K562 (cell line): ENCODE results near the gene TUBG2. TPM values are rescaled to one million over a fixed set of nuclear protein-coding genes. Genes with fewer than 3 reads are reported as not detected.

Experiments used
- CBX5 ChIP-seq: IDR thresholded peaks from 2 replicates; pipeline ENCODE4 v1.6.1; 2014; ENCODE audit warnings: low read depth, borderline replicate concordance
- E2F3 ChIP-seq: fragments of 250-450 bp; sonication (Bioruptor Pico); IDR thresholded peaks from 2 replicates; pipeline ENCODE4 v1.4.0; 2020; ENCODE audit warnings: mild to moderate bottlenecking
- E2F6 ChIP-seq, 2 experiments: IDR thresholded peaks; 2 replicates each; pipeline ENCODE4 v1.6.1; 2011; ENCODE audit warnings: borderline replicate concordance in 1 of 2, control low read depth in 1 of 2, low read depth in 1 of 2, low read length in 1 of 2, mild to moderate bottlenecking in 1 of 2, mixed read lengths in 1 of 2, moderate library complexity in 1 of 2; ENCODE audit not compliant: insufficient read depth in 1 of 2, insufficient read length in 1 of 2, poor library complexity in 1 of 2, severe bottlenecking in 1 of 2; ENCODE audit errors: extremely low read depth in 1 of 2
- FOXA1 ChIP-seq: fragments of 450-650 bp; IDR thresholded peaks from 2 replicates; pipeline ENCODE4 v1.6.1; 2016; ENCODE audit warnings: mild to moderate bottlenecking, borderline replicate concordance
- KDM1A ChIP-seq, 2 experiments: fragments of 450-650 bp; IDR thresholded peaks; 2 replicates each; pipeline ENCODE4 v1.6.1; 2016; ENCODE audit warnings: mild to moderate bottlenecking in 2 of 2
- MCM3 ChIP-seq: fragments of 450-650 bp; IDR thresholded peaks from 2 replicates; pipeline ENCODE4 v1.6.1; 2016
- RBM17 ChIP-seq: fragments of 200-400 bp; formaldehyde crosslinking; IDR thresholded peaks from 2 replicates; pipeline ENCODE4 v1.6.1; 2017; ENCODE audit warnings: low read depth, mild to moderate bottlenecking, low read length, borderline replicate concordance
- SFPQ ChIP-seq: fragments of 200-400 bp; formaldehyde crosslinking; IDR thresholded peaks from 2 replicates; pipeline ENCODE4 v1.6.1; 2017; ENCODE audit warnings: mild to moderate bottlenecking, low read depth, low read length, moderate library complexity
- SOX6 ChIP-seq: fragments of 450-650 bp; IDR thresholded peaks from 2 replicates; pipeline ENCODE4 v1.6.1; 2014; ENCODE audit warnings: mild to moderate bottlenecking
- VEZF1 ChIP-seq: fragments of 200-800 bp; sonication (Bioruptor generic); IDR thresholded peaks from 2 replicates; pipeline ENCODE4 v1.6.1; 2017; ENCODE audit warnings: missing genetic modification characterization, missing compliant biosample characterization
- ZNF197 ChIP-seq: fragments of 200-800 bp; sonication (Bioruptor generic); IDR thresholded peaks from 2 replicates; pipeline ENCODE4 v1.6.1; 2016; ENCODE audit warnings: low read depth, missing genetic modification characterization, missing compliant biosample characterization
- ZNF3 ChIP-seq: fragments of 250-450 bp; sonication (Bioruptor Pico); IDR thresholded peaks from 2 replicates; pipeline ENCODE4 v1.5.0; 2021; ENCODE audit warnings: mild to moderate bottlenecking, moderate library complexity
- polyA plus RNA-seq, 8 experiments: library from polyadenylated mRNA; depleted of rRNA in 4 of 8; stranded (reverse) in 5 of 8; unstranded in 3 of 8; fragments of >200 nt; fragmentation: Nextera tagmentation in 2 of 8; fragmentation: Illumina TruSeq in 1 of 8; extraction: Ambion mirVana in 2 of 8; extraction: Trizol in 1 of 8; gene quantifications; 2 replicates each; pipeline versions ENCODE4 v1.2.1 to v1.2.3, GENCODE V29; 2011 to 2014; ENCODE audit warnings: inconsistent platforms in 1 of 8, missing spikeins in 1 of 8
- total RNA-seq, 7 experiments: library from RNA; depleted of rRNA in 6 of 7; stranded (reverse); fragments of >200 nt in 6 of 7; fragmentation: Illumina TruSeq in 2 of 7; extraction: Trizol in 2 of 7; gene quantifications; 2 replicates each; pipeline versions ENCODE4 v1.2.1 to v1.2.3, GENCODE V29; 2011 to 2021; ENCODE audit warnings: low replicate concordance in 1 of 7
- TF ChIP-seq, protein P1 (sequence below): sonication (generic); formaldehyde crosslinking; IDR thresholded peaks from 2 replicates; pipeline ENCODE4 v1.9.0; 2022; ENCODE audit warnings: mild to moderate bottlenecking, missing genetic modification reagents
- TF ChIP-seq, protein P2 (sequence below), 2 experiments: fragments of 250-450 bp in 1 of 2; fragments of 450-650 bp in 1 of 2; sonication (Bioruptor Pico) in 1 of 2; IDR thresholded peaks; 2 replicates each; pipeline versions ENCODE4 v1.6.1 to v1.8.0; 2016 to 2021; ENCODE audit warnings: mild to moderate bottlenecking in 2 of 2, moderate library complexity in 2 of 2, missing compliant biosample characterization in 1 of 2, missing genetic modification characterization in 1 of 2
- TF ChIP-seq, protein P3 (sequence below): sonication (generic); formaldehyde crosslinking; IDR thresholded peaks from 2 replicates; pipeline ENCODE4 v1.8.1; 2023; ENCODE audit warnings: missing genetic modification reagents, mild to moderate bottlenecking, borderline replicate concordance

TUBG2 gene
- total and polyA plus RNA-seq, 9 of the 15 experiments (the other 6 are each of a cell fraction or from before 2014, with no cell fraction given): 0.09 to 0.80 (median 0.24) TPM; not detected in 2

DNA sequence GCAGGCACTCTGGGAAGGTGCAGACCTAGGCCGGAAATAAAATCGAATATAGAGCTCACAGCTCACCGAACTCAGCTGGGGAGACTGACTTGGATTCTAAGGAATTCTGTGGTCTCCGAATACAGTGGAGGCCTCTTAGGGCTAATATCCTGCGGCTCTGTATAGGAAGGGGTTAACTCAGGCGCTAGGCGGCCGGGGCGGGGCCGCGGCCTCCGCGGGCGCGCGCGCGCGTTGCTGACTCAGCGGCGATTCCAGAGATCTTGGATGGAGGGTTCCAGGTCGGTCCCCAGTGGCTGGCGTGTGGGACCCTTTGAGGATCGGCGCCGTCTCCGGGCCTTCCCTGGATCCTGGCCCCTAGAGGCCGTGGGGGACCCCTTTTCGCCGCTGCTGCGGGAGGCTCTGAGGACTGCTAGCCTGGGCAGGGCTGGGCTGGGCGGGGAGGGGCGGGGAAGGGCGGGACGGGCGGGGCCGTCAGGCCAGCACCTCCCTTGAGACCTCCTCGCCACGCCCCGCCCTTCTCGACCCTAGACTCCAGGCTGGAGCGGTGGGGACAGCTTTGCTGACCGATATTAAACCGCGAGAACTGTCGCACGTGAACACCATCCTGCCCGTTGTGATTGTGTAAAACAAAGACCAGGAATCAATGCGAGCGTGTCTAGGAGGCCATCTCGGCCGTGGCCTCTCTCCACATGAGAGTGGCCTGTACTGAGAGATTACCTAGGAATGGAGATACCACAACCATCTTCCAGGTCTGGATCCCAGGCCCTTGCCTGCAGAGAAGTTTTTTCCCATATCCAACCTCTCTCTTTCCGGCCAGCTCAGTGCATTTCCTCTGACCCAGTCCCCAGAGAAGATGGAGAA is 19.1 kb downstream of the TUBG2 start (continued):
- no peak for TF ChIP-seq SFPQ
- TF ChIP-seq, protein P1, sequence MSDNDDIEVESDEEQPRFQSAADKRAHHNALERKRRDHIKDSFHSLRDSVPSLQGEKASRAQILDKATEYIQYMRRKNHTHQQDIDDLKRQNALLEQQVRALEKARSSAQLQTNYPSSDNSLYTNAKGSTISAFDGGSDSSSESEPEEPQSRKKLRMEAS (CRISPR knock-in tag): peak; percentile 41; the same call in 1 of the 2 replicates
- TF ChIP-seq KDM1A (IDR thresholded peaks at IDR 0.05): peak; percentile 95
- no peak for TF ChIP-seq E2F3 (CRISPR knock-in tag)
- TF ChIP-seq E2F6 (IDR thresholded peaks at IDR 0.05; ENCODE audit: borderline replicate concordance in 1 of 2, extremely low read depth in 1 of 2, insufficient read depth in 1 of 2, insufficient read length in 1 of 2, low read depth in 1 of 2, low read length in 1 of 2, poor library complexity in 1 of 2, severe bottlenecking in 1 of 2): peak; percentile 21 to 24
- no peak for TF ChIP-seq FOXA1
- TF ChIP-seq, protein P2, sequence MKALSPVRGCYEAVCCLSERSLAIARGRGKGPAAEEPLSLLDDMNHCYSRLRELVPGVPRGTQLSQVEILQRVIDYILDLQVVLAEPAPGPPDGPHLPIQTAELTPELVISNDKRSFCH (CRISPR knock-in tag; IDR thresholded peaks at IDR 0.05): no peak
- TF ChIP-seq, protein P2 (tag; IDR thresholded peaks at IDR 0.05): no peak
- TF ChIP-seq ZNF3 (CRISPR knock-in tag): no peak
- TF ChIP-seq, protein P3, sequence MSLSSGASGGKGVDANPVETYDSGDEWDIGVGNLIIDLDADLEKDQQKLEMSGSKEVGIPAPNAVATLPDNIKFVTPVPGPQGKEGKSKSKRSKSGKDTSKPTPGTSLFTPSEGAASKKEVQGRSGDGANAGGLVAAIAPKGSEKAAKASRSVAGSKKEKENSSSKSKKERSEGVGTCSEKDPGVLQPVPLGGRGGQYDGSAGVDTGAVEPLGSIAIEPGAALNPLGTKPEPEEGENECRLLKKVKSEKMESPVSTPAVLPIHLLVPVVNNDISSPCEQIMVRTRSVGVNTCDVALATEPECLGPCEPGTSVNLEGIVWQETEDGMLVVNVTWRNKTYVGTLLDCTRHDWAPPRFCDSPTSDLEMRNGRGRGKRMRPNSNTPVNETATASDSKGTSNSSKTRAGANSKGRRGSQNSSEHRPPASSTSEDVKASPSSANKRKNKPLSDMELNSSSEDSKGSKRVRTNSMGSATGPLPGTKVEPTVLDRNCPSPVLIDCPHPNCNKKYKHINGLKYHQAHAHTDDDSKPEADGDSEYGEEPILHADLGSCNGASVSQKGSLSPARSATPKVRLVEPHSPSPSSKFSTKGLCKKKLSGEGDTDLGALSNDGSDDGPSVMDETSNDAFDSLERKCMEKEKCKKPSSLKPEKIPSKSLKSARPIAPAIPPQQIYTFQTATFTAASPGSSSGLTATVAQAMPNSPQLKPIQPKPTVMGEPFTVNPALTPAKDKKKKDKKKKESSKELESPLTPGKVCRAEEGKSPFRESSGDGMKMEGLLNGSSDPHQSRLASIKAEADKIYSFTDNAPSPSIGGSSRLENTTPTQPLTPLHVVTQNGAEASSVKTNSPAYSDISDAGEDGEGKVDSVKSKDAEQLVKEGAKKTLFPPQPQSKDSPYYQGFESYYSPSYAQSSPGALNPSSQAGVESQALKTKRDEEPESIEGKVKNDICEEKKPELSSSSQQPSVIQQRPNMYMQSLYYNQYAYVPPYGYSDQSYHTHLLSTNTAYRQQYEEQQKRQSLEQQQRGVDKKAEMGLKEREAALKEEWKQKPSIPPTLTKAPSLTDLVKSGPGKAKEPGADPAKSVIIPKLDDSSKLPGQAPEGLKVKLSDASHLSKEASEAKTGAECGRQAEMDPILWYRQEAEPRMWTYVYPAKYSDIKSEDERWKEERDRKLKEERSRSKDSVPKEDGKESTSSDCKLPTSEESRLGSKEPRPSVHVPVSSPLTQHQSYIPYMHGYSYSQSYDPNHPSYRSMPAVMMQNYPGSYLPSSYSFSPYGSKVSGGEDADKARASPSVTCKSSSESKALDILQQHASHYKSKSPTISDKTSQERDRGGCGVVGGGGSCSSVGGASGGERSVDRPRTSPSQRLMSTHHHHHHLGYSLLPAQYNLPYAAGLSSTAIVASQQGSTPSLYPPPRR (CRISPR knock-in tag): no peak
- no peak for TF ChIP-seq RBM17
- TF ChIP-seq VEZF1 (CRISPR knock-in tag): peak; percentile 83
- no peak for TF ChIP-seq CBX5
- peak; percentile 85 for TF ChIP-seq SOX6
- no peak for TF ChIP-seq MCM3
- no peak for TF ChIP-seq ZNF197 (CRISPR knock-in tag)
